NCI-H2227 treated with DMSO at 0.1 percent for 48 hours (cell line): Measurements from ENCODE around the gene LSM7.

Experiments used
- DNase-seq: peaks from one replicate; lab custom pipeline; 2025; lab: John Stamatoyannopoulos, UW

The LSM7 gene

DNA sequence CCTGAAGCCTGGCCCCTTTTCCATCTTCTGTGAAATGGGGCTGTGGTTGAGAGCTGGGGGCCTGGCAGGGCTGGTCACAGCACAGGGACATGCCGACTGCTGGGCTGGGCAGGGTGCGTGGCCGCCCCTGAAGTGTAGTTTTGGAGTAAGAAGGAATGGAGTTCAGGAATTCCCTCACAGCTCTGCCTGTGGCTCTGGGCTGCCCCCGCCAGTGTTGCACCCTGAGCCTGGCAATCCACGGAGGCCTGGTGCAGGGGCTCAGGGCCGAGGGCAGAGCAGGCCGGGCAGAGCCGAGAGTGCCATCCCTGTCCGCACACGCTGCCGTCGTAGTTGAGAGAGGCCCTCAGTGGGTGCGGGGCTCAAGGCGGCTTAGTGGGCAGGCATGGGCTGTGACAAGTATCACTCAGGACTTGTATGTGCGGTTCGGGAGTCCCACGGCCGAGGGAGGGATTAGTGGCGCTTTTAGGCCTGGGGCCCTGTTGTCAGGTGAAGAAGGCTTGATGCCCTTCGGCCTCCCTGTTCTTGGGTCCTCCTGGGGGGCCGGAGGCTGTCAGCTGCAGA lies 9.7 kb upstream of the LSM7 start:
- DNase-seq: no peak

GRCh38 chr19:2337329-2337707 lies 8.9 kb upstream of the LSM7 start:
- DNase-seq: no peak

- no peak for DNase-seq
Observed at GRCh38 chr19:2336528-2337328, 8.3 kb upstream of the LSM7 start.

- DNase-seq: no peak
Observed at GRCh38 chr19:2335848-2336247, 7.5 kb upstream of the LSM7 start.

DNA sequence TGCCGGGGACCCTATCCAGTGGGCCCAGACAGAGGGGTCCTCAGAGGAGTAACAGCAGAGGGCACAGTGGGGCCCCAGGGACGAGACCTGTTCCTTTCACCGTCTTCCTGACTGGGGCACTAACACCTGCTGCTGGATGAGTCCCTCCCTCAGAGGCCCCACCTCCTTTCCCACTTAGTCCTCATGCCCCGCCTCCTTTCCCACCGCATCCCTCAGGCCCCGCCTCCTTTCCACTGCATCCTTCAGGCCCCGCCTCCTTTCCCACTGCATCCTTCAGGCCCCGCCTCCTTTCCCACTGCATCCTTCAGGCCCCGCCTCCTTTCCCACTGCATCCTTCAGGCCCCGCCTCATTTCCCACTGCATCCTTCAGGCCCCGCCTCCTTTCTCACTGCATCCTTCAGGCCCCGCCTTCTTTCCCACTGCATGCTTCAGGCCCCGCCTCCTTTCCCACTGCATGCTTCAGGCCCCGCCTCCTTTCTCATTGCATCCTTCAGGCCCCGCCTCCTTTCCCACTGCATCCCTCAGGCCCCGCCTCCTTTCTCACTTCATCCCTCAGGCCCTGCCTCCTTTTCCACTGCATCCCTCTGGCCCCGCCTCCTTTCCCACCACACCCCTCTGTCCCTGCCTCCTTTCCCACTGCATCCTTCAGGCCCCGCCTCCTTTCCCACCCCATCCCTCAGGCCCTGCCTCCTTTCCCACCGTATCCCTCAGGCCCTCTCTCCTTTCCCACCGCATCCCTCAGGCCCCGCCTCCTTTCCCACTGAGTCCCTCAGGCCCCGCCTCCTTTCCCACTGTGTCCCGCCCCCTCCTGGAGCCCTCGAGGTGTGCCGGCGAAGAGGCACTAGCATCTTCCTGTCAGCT lies 6.8 kb upstream of the LSM7 start:
- no peak for DNase-seq

GRCh38 chr19:2334426-2334825 lies 6.0 kb upstream of the LSM7 start:
- no peak for DNase-seq

- DNase-seq: no peak
Observed at GRCh38 chr19:2333807-2334211, 5.4 kb upstream of the LSM7 start.

- no peak for DNase-seq
Observed at GRCh38 chr19:2333027-2333806, 4.8 kb upstream of the LSM7 start.

DNA sequence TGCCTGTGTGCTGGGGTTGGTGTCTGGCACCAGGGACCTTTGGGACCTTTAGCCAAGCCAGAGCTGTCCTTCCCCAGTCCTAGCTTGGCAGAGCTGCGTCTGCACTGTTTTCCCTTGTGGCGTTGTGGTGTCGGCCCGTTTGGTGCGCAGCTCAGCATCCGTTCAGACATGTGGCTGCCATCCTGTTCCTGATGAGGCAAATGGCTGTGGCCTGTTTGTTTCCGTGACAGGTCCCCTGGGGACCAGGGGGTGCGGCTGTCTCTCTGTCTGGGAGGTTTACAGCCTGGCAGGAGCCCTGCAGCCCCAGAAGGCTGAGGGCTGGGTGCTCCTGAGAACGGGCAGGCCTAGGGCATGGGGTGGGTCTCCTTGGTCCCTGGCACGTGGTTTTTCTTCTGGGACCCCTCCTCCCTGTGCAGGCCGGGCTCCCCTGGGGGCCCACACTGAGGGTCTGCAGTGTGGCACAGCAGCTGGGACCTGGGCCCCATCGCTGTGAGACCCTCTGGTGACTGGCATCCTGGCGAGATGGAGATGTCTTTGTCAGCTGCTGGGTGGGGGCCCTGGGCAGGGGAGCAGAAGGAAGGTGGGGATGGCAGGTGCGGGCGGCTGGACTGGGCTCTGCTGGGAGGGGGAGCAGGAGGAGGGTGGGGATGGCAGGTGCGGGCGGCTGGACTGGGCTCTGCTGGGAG lies 4.1 kb upstream of the LSM7 start:
- DNase-seq: no peak

GRCh38 chr19:2331601-2332246 lies 3.3 kb upstream of the LSM7 start:
- DNase-seq: no peak

- no peak for DNase-seq
Observed at GRCh38 chr19:2330632-2331284, 2.4 kb upstream of the LSM7 start.

GRCh38 chr19:2330255-2330631 lies 1.9 kb upstream of the LSM7 start:
- no peak for DNase-seq

GRCh38 chr19:2329501-2329916 lies 1.1 kb upstream of the LSM7 start:
- no peak for DNase-seq

- DNase-seq: no peak
Observed at GRCh38 chr19:2329149-2329478, 728 bp upstream of the LSM7 start.

DNA sequence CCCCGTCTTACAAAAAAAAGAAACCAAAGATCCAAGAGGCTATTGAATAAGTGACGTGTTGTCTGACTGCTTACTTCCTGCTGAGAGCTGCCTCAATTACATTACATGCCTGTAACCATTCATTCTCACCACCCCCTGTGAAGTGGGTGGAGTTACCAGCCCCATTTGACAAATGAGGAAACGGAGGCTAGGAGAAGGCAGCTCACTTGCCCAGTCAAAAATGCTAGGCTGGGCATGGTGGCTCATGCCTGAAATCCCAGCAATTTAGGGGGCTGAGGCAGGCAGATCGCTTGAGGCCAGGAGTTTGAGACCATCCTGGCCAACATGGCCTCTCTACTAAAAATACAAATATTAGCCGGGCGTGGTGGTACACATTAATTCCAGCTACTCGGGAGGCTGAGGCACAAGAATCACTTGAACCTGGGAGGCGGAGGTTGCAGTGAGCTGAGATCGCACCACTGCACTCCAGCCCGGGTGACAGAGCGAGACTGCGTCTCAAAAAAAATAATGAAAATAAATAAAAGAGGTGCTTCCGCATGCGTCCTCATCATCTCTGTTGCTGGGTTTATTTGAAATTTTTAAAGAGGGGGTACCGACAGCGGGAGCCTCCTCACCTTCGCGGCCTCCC lies 499 bp downstream of the LSM7 start:
- peak; percentile 17 for DNase-seq

DNA sequence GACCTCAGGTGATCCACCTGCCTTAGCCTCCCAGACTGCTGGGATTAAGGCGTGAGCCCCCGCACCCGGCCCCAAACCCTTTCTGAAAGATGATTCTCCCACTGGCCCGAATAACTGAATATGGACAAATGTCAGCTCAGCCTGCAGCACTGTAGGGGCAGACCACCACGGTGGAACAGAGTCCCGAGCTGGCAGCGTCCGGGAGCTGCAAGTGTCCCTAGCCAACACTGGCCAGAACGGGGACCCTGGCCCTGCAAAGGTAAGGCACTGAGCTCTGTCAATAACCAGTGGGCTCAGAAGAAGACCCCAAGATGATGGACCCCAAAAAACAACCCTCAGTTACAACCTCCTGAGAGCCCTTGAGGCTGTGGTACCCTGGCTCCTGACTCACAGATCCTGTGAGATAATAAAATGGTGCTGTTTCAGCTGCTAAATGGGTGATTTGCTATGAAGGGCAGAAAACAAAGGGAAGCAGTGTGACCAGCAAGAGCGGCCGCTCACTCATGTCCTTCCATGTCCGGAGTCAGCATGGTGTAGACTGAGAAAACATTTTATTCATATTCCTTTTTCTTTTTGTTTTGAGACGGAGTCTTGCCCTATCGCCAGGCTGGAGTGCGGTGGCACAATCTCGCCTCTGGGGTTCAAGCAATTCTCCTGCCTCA lies 1.6 kb downstream of the LSM7 start:
- no peak for DNase-seq

GRCh38 chr19:2325281-2326046 lies 2.9 kb downstream of the LSM7 start:
- DNase-seq: no peak

DNA sequence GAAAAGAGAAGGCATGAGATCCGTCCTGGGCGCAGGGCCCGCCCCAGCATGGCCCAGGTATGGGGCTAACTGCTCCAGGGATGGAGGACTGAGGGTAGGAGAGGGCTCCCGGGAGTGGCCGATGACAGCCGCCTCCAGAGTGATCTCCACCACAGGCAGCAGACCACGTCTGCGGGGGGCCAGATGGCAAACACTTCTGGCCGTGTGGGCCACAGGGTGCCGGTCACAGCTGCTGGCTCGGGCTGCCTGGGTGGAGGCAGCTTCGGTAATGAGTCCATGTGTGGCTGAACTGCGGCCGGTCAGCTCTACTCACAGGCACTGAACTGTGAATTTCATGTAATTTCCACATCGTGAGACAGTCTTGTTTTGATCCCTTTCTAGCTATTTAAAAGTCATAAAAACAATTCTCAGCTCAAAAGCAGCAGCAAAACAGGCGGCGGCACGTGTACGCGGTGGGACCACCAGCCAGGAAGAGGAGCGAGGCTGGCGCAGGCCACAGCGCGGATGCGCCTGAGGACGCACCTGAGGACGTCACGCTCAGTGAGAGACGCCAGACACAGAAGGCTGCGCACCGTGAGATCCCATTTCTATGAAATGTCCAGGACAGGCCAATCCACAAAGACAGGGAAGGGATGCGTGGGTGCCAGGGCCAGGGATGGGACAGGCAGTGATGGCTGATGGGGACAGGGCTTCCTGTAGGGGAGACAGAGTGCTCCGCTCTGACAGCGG lies 4.0 kb downstream of the LSM7 start:
- no peak for DNase-seq
